Measurements from ENCODE around the gene ELK1. TPM values are rescaled to one million over a fixed set of nuclear protein-coding genes. Genes with fewer than 3 reads are reported as not detected.
A peak's percentile ranks its signal among the peaks of the same experiment; 100 is the strongest.

The ELK1 gene
- total and polyA plus RNA-seq, 2 of the 4 experiments (the other 2 are of a cell fraction), result 10.0 to 24.3 TPM

GRCh38 chrX:47595716-47596251 lies 54.6 kb downstream of the ELK1 start:
- Histone ChIP-seq H3K36me3 (ENCODE audit: control insufficient read depth, insufficient read depth, low read length) (no peaks in the 10 kb centered on the region), H2BK120ac (ENCODE audit: low read depth, low read length) (peak overlapping the region; percentile 5; the same call in 1 of the 2 replicates), H4K5ac (ENCODE audit: low read depth, low read length) (peak overlapping the region; percentile 97), H2BK5ac (ENCODE audit: low read depth, low read length, poor library complexity, severe bottlenecking) (peak overlapping the region; percentile 73), H3K79me1 (ENCODE audit: low read depth in 1 of 2, low read length in 2 of 2) (no peaks in the 10 kb centered on the region), H3K27me3 (ENCODE audit: control insufficient read depth, insufficient read depth, low read length) (no peaks in the 10 kb centered on the region), H3K9me3 (ENCODE audit: control insufficient read depth, insufficient read depth, low read length) (peaks cover 3% of the 10 kb centered on the region), H3K9ac (ENCODE audit: low read depth, low read length) (no peak overlapping the region), H2BK20ac (ENCODE audit: low read depth, low read length) (no peak overlapping the region), H3K4me2 (ENCODE audit: low read depth, low read length) (peak overlapping the region; percentile 83), H3K23ac (ENCODE audit: low read depth, low read length) (no peak overlapping the region), H2AFZ (replicated peaks; ENCODE audit: low read length, poor library complexity) (no peak overlapping the region), H2BK15ac (ENCODE audit: low read depth, low read length) (no peak overlapping the region), H3K56ac (ENCODE audit: extremely low read depth, insufficient read depth, low read length) (no peak overlapping the region), H3K4me3 (ENCODE audit: insufficient read depth, low read depth, low read length) (no peak overlapping the region), H4K91ac (ENCODE audit: insufficient read depth, low read depth, low read length) (no peak overlapping the region), H3K27ac (ENCODE audit: insufficient read depth, low read length) (peak overlapping the region; percentile 99; the same call in 1 of the 2 replicates), H3K4me1 (ENCODE audit: control insufficient read depth, insufficient read depth, low read length) (peaks cover 7% of the 10 kb centered on the region), H2AK5ac (ENCODE audit: low read depth, low read length) (no peak overlapping the region), H3K4ac (ENCODE audit: low read depth, low read length) (no peak overlapping the region), H3K18ac (ENCODE audit: low read depth, low read length) (peak overlapping the region; percentile 99), H2AK9ac (replicated peaks; ENCODE audit: low read depth, low read length, poor library complexity) (no peak overlapping the region), H3K9me1 (ENCODE audit: insufficient read depth, low read length) (no peaks in the 10 kb centered on the region; the same call in 1 of the 2 replicates), H4K20me1 (ENCODE audit: insufficient read depth, low read length) (no peaks in the 10 kb centered on the region), H3K14ac (replicated peaks; ENCODE audit: low read depth, low read length) (no peak overlapping the region), H4K8ac (ENCODE audit: low read depth in 2 of 2, low read length in 2 of 2) (peak overlapping the region in 1 of 2 experiments; percentile 32; a peak in 1 of 4 replicates)
- TF ChIP-seq RCOR1 (IDR thresholded peaks at IDR 0.05; ENCODE audit: insufficient replicate concordance, low read length) (no peak), CTCF (conservative IDR thresholded peaks at IDR 0.05; ENCODE audit: low read depth, low read length) (no peak), MXI1 (IDR thresholded peaks at IDR 0.05; ENCODE audit: borderline replicate concordance, low read depth, low read length) (no peak), CEBPB (IDR thresholded peaks at IDR 0.05; ENCODE audit: low read depth, low read length) (peak; percentile 21; the same call in 1 of the 2 replicates), NFE2L2 (IDR thresholded peaks at IDR 0.05; ENCODE audit: low read depth, low read length) (0 out of 2 replicates have a peak, but pooled peaks have one; percentile 17), RFX5 (IDR thresholded peaks at IDR 0.05; ENCODE audit: low read depth, low read length) (no peak), MAFK (IDR thresholded peaks at IDR 0.05; ENCODE audit: low read depth, low read length) (peak; percentile 38; the same call in 1 of the 2 replicates)
- dilution Hi-C loops (cut with HindIII; ENCODE audit: low sequenced_read_pairs, unreplicated experiment), result no loop called here
- peak; percentile 76 for ATAC-seq (ENCODE audit: low read depth)
- WGBS, 2 experiments (ENCODE audit: extremely low coverage in 2 of 2, insufficient read length in 1 of 2), result no CpG with 5 or more reads among the region's 1 CpG
- DNase-seq, result peak; percentile 89
- in situ Hi-C loops (cut with MboI; ENCODE audit: low sequenced_read_pairs), result no loop called here
- intact Hi-C loops (cut with micrococcal nuclease), result no loop called here
- CTCF ChIA-PET, result interaction anchor here (0.6 kb wide), 1 partner anchor 47 kb away, joined by 3 read pairs; no protein-coding TSS in a partner anchor
- BruUV-seq (replicated peaks), result no TSS peak
- POLR2A ChIA-PET (ENCODE audit: unreplicated experiment), result no interaction called here

Measured in IMR-90 (cell line).